VCaP (cell line): ENCODE data around the gene DAB2.

Experiments used
- H3K27ac ChIP-seq: fragments of 450-650 bp; 2 replicates; pipeline ENCODE4 v1.5.1; 2017
- TF ChIP-seq, protein P1 (sequence below): fragments of 450-650 bp; conservative IDR thresholded peaks from 2 replicates; pipeline ENCODE4 v1.5.1; 2017; ENCODE audit warnings: mild to moderate bottlenecking, moderate library complexity

Gene DAB2

DNA sequence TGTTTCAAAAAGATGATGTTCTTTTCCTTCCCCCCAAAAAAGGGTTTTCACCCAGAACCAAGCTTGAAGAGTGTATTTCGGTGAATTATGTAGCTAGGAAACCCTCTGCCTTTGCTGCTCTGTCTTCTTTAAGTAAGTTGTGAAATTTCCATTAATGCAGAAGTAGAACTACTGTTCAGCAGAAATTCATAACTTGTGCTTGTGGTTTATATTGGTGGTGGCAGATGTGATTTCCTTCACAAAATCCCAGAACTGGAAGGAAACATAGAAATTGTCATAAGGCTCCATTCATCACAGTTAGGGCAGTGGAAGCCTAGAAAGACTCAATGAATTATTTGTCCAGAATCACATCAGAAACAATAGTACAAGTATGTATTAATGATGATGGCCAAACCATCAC, 42.1 kb upstream of the DAB2 start:
- TF ChIP-seq, protein P1, sequence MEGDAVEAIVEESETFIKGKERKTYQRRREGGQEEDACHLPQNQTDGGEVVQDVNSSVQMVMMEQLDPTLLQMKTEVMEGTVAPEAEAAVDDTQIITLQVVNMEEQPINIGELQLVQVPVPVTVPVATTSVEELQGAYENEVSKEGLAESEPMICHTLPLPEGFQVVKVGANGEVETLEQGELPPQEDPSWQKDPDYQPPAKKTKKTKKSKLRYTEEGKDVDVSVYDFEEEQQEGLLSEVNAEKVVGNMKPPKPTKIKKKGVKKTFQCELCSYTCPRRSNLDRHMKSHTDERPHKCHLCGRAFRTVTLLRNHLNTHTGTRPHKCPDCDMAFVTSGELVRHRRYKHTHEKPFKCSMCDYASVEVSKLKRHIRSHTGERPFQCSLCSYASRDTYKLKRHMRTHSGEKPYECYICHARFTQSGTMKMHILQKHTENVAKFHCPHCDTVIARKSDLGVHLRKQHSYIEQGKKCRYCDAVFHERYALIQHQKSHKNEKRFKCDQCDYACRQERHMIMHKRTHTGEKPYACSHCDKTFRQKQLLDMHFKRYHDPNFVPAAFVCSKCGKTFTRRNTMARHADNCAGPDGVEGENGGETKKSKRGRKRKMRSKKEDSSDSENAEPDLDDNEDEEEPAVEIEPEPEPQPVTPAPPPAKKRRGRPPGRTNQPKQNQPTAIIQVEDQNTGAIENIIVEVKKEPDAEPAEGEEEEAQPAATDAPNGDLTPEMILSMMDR, result no peak
- no peak overlapping the region for H3K27ac ChIP-seq

DNA sequence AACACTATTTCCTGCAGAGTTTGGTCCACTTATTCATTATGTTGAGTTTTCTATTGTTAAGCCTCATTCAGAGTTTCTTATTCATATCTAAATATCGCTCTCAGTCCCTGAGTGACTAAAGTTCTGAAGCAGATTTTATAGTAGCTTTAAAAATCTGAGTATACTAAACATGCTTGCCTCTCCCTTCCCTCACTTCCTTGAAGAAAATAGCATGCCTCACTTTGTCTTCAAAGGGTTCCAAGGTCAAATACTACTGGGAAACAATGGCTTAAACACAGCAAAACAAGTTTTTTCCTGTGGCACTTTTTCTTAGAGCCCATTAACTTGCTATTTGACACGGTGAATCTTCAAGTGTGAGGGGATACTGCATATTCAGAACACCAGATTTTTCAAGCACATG, 41.1 kb upstream of the DAB2 start:
- TF ChIP-seq, protein P1, result no peak
- H3K27ac ChIP-seq, result no peak overlapping the region

DNA sequence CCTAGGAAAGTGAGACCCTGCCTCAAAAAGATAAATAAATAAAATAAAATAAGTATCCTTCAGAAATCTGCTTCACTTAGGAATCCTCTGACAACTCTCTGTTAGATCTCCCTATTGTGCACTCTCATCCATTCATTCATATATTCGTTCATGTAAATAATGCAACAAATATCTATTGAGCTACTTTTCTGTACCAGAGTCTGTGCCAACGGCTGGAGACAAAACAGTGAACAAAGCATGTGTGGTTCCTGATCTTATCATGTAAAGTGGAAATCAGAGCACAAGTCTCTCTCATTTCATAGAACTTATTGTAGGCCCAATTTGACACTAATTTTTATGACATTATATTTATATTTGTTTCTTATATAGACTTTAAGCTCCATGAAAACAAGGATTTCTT, 40.3 kb upstream of the DAB2 start:
- no peak overlapping the region for H3K27ac ChIP-seq
- TF ChIP-seq, protein P1, result no peak

DNA sequence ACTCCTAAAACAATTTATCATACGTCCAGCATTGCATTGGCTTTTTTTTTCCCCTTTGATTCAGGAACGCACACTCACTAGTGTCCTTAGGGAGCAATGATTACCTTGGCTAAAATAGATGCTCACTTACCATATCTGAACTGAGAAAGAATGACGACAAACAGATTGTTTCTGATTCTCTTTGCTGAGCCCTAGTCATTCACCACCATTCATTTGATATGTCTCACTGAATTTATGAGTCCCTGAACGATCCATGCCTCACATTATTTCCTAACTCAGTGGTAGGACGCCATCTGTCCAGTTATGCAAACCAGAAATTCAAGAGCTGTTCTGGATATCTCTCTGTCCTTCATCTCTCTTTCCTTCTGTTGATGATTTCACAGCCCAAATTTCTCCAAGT, 39.3 kb upstream of the DAB2 start:
- TF ChIP-seq, protein P1, result no peak
- H3K27ac ChIP-seq, result no peak overlapping the region

DNA sequence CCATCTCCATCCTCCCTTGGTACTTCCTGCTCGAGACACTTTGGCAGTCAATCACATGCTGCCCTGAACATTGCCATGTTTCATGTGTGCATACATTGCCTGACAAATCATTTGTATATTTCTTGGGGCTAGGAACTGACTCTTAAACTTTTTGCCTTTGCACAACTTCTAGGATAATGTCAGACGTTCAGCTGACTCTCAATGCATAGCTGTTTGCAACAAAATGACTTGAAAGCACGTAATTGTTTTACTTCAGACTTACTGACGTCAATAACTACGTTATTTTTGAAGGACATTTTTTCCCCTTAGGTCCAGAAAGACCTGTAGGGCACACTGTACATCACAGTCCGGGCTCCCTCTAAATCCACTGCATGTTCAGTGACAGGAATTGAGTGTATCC, 37.4 kb upstream of the DAB2 start:
- H3K27ac ChIP-seq, result no peak overlapping the region
- TF ChIP-seq, protein P1, result no peak

DNA sequence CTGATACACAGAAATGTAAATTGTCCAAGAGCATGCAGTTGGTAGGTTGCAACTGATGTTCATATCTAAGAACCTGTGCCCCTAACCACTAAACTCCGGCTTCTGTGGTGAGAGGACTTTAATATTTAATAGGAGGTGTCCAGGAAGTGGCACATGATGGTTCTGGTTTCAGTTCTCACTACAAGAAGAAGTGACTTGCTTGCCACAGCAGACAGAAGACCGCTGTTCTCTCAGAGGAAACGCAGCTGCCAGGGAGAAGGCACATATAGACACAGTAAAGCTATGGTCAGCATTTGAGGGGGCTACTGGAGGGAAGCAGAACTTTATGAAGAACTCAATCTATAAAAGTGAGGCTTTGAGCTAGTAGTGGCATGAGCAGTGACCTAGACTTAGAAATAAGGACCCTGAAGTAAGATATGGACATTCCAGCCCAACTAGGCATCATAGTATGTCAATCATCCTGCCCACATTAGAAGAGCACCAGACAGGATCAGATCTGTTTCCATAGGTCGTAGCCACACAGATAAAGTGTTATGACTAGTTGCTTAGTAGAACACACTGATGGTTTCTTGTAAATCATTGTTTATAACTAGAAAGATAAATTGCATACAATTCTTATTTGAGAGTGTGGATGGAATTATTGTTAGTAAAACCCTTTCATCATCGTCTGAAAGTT, 36.4 kb upstream of the DAB2 start:
- TF ChIP-seq, protein P1, result no peak
- no peak overlapping the region for H3K27ac ChIP-seq

DNA sequence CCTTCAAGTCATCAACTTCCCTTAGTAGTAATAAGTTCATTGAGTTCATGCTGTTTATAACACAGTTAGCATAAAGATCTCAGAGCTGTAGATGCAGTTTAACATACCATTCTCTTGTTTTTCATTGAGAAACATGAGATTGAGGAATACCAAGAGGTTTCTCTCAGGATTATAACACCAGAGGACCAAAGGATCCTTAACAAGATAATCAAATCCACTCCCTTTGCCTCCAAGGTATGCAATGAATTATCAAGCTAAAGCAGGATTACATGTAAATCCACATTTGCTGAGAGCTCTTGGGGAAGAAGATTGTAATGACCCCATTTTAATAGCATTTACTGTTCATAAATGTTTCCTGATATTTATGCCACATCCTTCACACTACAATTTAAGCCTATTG, 35.1 kb upstream of the DAB2 start:
- TF ChIP-seq, protein P1, result no peak
- H3K27ac ChIP-seq, result no peak overlapping the region

DNA sequence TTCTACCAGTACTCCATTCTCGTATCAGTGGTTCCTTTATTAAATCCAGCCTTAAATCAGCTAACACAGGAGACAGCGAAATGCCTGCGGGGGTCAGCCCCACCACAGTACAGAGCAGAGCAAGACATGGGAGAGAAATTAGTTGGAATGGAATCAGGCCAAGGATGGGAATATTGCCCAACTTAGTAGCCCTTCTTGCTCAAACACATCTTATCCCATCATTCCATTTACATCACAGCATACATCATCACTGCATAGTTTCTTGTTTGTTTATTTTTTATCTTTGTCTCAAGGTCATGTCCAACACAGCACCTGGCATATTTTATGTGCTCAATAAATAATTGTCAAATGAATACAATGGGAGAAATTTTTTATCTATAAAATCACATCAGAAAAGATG, 34.3 kb upstream of the DAB2 start:
- H3K27ac ChIP-seq, result no peak overlapping the region
- TF ChIP-seq, protein P1, result no peak
